ENCODE measurements around the gene SH3PXD2B. TPM values are rescaled to one million over a fixed set of nuclear protein-coding genes. Genes with fewer than 3 reads are reported as not detected.

The SH3PXD2B gene
- total RNA-seq, 1 donor from 2014 or later: 0.17 TPM

DNA sequence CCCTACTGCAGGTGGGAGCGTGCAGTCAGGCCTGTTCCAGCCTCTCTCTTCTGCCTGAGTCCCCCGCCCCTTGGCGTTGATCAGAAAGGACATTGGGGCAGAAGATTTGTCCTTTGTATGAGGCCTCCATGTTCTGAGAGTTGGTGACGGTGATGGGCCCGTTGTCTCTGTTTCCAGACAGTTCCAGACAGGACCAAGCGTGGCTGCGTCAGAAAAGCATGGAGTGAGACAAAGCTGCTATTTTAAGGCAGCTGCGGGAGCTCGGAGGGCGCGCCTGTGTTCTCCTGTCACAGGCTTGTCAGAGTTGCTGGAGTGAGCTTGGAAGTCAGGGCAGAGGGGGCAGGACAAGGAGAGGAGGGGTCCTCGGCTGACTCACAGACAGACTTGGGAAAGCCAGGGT lies 32.1 kb upstream of the SH3PXD2B start:
- intact Hi-C loops (cut with micrococcal nuclease): no loop called here

DNA sequence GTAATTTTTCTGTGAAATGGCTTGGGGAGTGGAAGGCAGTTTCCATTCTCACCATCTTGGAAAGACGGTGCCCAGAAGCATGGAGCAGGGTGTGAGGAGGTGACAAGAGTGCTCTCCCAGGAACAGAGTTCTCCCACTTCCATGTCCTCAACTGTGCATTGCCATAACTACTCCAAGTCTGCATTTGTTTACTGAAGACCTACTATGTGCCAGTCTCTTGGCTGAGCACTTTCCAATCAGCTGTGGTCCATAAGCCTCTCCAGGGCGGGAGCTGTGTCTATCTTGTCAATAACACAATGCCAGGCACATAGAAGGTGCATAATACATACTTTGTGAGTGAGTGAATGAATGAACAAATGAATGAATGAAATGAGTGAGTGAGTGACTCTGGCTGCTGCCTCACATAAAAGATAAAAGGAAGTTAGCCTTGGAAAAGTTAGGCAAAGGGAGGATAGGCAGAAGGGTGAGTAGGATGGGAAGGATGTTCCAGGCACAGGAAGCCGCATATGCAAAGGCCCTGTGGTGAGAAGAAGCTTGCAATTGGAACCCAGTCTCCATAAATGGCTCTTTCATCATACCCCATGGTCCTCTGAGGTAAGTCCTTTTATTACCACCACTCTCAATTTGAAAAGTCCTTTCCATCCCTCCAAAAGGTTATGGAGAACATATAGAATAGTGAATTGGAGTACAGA lies 31.3 kb upstream of the SH3PXD2B start:
- intact Hi-C loops (cut with micrococcal nuclease): no loop called here

DNA sequence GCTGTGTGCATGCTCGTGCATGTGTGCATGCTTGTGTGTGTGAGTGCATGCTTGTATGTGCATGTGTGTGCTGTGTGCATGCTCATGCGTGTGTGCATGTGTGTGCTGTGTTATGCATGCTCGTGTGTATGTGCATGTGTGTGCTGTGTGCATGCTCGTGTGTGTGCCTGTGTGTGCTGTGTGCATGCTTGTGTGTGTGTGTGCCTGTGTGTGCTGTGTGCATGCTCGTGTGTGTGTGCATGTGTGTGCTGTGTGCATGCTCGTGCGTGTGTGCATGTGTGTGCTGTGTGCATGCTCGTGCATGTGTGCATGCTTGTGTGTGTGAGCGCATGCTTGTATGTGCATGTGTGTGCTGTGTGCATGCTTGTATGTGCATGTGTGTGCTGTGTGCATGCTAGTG lies 30.3 kb upstream of the SH3PXD2B start:
- intact Hi-C loops (cut with micrococcal nuclease): no loop called here

DNA sequence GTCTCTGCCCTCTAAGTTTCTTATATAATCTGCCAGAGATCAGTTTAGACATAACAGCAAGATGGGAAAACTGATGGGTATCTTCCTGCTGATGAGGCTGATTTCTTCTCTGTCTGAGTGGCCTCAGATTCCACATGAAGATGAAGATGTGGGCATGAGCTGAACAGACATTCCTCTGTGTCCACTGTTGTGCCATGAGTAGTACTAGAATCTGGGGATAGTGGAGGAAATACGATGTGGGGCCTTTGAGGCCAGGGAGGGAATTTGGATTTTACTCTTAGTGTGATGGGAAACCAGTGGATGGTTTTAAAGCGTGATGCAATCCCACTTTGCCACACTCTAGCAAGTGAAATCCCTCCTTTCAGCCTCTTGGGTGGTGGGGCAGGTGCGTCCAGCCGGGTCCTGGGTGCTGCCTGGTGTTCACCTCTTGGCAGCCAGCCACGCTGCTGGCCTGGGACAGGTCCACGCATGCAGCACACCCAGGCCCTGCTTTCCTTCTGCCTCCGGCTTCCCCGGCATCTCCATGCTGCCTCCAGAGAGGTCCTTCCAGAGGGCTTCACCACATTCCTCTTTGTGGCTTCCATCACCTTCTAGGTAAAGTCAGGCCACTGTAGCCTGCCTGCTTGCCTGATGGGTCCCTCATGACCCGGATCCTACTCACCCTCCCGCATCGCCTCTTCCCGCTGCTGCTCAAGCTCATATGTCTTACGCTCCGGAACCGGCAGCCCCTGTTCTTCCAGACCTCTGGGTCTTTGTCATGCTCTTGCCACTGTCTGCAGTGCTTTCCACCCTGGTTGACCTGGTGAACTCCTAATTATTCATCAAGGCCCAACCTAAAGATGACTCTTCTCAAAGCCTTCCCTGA lies 28.1 kb upstream of the SH3PXD2B start:
- intact Hi-C loops (cut with micrococcal nuclease): no loop called here

DNA sequence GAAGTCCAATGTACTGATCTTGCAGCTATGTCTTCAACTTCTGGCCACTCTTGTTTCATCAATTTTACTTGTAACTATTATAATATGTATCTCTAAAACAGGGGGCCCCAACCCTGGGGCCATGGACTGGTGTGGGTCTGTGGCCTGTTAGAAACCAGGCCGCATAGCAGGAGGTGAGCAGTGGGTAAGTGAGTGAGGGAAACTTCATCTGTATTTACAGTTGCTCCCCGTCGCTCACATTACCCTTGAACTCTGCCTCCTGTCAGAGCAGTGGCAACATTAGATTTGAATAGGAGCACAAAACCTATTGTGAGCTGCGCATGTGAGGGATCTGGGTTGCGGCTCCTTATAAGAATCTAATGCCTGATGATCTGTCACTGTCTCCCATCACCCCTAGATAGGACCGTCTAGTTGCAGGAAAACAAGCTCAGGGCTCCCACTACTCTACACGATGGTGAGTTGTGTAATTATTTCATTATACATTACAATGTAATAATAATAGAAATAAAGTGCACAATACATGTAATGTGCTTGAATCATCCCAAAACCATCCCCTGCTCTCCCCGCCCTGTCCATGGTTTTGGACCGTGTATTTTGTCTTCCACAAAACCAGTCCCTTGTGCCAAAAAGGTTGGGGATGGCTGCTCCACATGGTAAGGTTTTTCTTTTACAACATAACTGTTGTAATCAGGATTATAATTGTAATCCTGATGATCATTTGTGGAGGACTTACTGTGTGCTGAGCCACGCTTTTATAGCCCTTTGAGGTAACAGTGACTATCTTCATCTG lies 26.9 kb upstream of the SH3PXD2B start:
- intact Hi-C loops (cut with micrococcal nuclease): no loop called here

DNA sequence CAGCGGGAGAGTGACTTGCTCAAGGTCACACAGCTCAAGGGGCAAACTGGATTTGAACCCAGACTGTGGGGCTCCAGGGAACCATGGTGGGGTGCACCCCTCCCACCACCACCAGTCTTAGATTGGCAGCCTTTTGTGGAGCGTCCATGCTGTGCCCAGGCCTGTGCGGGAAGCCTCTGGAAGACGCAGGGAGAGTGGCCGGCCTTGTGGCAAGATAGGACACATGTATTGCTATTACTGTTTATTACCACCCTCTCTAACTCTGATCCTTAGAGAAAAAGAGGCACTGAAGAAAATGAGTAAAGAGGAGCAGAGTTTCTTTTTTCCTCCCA lies 25.4 kb upstream of the SH3PXD2B start:
- intact Hi-C loops (cut with micrococcal nuclease): loop anchor here (1.0 to 2.0 kb wide), 2 partner anchors 209 to 218 kb away; no protein-coding TSS in a partner anchor

DNA sequence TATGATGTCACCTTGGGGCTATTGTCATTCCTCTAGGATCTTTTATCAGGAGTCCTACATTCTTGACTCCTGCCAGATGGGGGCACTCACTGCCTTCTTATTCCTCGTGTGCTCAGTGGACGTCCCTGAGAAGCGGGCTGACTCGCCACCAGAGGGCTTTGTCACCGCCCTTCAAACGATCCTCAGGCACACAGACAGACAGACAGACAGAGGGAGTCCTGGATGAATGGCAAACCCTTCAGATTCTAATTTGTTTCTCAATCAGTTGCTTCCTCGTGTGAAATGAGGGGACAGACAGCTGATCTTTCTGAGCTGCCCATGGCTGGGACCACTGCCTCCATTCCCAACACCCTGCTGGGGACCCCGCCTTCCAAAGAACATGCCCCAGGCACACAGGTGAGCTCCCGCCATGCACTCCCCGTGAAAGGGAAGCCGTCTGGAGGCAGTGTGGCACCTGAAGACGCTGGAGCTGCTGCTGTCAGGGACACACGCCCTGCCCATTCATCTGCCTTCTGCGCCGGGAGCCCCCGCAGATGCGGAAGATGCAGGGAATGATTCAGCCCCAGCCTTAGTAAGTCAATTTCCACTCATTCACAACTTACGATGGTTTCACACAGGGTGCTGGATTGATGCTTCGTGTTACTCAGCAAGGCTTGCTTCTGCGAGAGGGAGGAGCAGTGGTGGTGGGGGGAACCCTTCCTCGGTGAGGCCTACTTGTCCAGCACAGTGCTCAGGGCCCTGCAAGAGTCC lies 24.9 kb upstream of the SH3PXD2B start:
- intact Hi-C loops (cut with micrococcal nuclease): loop anchor here (1.0 to 2.0 kb wide), 2 partner anchors 210 to 218 kb away; no protein-coding TSS in a partner anchor

DNA sequence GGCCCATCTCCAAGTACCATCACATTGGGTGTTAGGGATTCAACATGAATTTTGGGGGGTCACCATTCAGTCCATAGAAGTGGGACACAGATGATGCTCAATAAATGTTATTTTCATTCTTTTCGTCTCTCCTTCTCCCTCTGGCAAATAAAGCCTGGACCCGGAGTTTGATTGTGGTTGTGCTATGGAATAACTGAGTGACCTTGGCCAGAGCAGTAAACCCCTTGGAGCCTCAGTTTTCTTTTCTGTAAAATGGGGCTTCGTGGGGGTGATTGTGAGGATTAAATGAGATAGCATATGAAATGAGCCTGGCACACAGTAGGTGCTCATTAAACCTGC lies 24.3 kb upstream of the SH3PXD2B start:
- intact Hi-C loops (cut with micrococcal nuclease): loop anchor here (1.0 to 2.0 kb wide), 2 partner anchors 210 to 219 kb away; no protein-coding TSS in a partner anchor

DNA sequence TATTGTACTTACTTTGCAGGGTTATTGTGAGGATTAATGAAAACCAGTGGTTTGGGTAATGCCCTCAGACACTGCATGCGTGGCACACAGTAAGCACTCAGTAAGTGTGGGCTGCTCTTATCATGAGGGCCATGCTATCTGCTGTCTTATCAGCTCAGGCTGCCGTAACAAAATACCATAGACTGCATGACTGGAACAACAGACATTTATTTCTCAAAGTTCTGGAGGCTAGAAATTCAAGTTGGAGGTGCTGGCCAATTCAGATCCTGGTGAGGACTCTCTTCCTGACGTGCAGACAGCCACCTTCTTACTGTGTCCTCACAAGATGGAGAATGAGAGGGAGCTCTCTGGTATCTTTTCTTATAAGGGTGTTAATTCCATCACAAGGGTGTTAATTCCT lies 23.9 kb upstream of the SH3PXD2B start:
- intact Hi-C loops (cut with micrococcal nuclease): loop anchor here (2.0 kb wide), 1 partner anchor 211 kb away; no protein-coding TSS in a partner anchor

DNA sequence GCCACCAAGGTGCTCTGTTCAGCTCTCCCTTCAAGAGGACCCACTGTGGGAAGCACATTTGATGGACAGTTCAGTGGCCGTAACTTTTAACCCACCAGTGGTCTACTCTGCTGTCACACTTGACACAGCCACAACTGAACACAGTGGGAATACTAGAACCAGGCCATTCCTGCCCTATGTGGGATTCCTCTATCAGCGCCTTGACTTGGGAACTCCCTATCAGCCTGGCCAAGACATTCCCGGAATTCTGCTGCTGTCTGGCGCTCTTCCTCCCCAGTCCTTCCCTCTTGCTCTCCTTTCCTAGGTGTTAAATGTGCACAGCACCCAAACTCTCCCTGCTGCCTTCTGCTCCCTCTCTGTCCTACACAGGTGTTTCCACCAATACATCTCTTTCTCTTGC lies 23.1 kb upstream of the SH3PXD2B start:
- intact Hi-C loops (cut with micrococcal nuclease): no loop called here

DNA sequence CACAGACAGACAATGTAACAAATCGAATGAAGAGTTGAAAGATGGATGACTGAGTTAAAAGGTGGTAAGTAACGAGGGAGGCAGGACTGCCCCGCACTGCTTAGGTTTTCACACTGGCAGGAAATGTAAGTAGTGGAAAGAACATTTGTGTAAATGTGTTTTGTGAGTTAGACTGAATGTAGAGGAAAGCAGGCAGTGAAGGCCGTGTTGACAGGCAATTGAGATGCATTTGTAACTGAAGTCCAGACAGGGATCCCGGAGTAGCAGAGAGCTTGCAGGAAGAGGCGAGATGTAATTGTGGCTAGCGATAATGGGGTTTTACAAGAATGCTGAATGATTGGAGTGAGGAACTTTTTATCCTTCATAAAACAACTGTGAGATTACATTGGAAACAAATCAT lies 20.0 kb upstream of the SH3PXD2B start:
- intact Hi-C loops (cut with micrococcal nuclease): no loop called here

DNA sequence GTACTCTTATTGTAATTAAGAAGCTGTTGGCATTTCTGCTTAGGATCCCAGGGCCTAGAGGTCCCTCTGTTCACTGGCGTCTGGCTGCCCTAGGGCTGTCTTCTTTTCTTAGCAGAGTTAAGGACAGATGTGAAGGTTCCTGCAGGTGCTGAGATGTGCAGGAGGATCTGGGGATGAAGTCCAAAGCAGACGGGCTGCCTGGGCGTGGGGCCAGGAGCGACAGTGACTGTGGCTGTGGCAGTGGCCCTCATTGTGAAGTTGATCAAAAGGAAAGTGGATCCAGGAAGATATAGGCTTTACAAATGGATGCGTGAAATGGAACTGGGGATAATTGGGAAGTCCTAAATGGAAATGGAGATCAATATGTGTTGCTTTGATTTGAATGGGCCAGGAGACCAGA lies 19.1 kb upstream of the SH3PXD2B start:
- intact Hi-C loops (cut with micrococcal nuclease): no loop called here

DNA sequence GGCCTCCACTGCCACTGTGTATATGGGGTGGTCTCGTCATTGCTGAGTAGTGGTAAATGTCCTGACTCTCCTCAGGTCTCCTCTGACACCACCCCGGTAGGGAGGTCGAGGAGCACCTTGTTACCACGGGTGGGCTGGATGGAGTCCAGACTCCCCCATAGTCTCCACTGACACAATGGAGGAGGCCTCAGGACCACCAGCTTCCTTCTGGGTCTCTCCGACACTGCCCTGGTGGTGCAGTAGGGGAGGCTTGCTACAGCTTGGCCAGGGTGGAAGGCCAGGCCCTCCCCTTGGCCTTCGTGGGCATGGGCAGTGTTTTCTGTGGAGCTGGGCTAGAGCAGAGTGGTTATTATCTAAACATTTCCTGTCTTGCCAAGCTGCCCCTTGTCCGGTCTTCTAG lies 15.4 kb upstream of the SH3PXD2B start:
- intact Hi-C loops (cut with micrococcal nuclease): no loop called here

DNA sequence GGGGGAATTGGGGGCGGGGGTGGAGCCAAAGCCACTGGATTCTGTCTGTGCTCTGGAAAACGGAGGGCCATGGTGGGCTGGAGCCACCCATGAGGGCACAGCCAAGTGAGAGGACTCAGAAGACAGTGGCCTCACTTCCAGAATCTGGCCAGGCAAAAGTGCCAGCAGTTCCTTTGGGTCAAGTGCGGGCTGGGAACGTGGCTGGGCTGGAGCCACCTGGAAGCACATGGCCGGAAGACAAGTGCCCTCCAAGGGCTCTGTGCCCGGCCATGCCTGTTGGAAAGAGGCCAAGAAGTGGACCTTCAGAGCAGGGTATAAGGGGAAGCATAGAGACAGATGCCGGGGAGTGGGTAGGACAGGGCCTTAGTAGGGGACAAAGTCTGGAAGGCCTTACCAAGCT lies 11.7 kb upstream of the SH3PXD2B start:
- intact Hi-C loops (cut with micrococcal nuclease): no loop called here

DNA sequence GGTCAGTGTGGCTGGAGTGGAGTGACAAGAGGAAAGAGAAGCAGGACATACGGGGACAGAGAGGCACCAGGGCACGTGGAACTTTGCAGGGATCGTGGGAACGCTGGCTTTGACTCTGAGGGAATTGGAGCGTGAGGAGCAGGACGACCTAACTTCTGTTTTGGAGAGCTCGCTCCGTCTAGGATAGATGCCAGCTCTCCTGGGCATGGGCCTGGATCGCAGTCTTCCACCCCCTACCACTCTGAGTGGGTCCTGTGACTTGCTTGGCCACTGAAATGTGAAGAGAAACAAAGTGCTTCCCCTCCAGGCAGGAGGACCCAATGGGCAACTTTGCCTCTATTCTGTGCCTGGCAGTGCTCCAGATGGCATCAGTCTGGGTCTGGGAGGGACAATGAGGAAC lies 8.7 kb upstream of the SH3PXD2B start:
- intact Hi-C loops (cut with micrococcal nuclease): no loop called here

DNA sequence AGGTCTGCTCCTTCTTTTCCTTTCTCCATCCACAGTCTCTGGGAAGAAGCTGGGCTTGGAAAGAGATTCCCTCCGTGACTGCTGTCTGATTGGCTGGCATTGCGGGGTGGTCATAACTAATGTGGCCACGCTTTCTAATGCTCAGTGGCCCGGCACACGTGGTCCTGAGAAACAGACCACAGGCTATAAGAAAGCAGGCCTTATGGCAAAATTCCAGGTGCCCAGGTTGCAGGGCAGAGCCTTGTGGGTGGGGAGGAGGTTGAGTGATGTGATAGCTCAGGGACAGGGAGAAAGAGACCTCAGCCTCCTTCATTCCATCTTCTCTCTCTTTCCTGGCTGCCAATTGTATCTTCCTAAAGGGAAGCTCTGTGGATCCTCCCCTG lies 5.4 kb upstream of the SH3PXD2B start:
- intact Hi-C loops (cut with micrococcal nuclease): no loop called here

DNA sequence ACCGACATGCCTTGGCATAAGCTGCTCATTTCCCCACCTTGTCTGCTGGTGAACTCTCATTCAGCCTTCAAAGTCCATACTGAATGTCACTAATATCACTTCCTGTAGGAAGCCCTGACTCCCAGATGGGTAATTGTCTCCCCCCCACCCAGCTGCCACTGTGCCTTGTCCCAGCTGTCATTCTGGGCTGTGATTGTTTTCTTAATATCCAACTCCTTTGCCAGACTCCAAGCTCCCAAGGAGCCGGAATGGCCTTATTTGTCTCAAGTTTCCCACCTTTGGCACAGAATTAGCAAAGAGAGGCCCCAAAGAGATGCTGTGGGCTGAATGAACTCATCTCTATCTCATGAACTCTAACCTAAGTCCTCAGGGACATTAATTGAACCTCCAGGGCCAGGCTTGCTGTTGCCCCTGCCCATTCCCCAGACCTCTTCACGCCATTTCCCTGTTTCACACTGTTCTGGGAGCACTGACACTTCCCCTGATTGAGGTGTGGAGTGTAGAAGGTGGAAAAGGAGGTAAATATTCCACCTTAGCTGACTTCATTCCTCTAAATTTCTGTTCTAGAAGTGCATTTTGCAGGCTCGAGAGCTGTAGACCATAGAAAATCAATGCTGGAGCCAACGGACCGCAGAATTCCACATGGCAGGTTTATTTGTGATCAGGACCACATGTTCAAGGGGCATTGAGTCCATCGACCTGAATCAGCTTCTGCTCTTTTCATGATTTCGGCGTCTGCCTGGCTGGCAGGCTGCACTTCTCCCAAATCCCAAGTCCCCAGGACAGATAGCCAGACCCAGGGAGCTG lies 4.9 kb upstream of the SH3PXD2B start:
- intact Hi-C loops (cut with micrococcal nuclease): no loop called here

DNA sequence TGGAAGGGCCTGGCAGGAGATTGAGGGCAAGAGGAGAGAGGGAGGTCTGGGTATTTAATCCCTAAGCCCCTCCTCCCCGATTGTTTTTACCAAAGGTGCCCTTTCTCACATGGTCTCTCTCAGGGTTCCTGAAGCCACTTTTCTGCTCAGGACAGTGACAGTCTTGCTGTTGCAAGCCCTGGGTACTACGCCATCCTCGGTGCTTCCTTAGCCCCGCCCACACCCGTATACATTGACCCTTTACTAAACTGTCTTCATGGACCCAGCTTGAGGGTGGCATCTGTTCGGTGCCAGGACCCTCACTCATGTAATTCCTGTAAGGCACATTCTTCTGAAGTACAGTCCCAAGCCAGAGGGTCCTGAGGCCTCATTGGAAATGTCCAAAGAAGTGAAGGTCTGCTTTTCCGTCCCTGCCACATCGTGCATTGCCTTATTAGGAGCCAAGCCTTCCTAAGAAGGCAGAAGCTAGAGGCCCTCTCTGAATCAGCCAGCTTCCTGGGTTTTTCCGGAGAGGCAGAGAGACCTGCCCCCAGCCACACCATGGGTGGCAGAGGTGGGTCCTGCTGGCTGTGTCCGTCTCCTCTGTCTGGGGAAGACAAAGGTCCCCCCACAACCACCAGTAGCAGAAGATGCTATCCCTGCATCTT lies 1.9 kb upstream of the SH3PXD2B start:
- intact Hi-C loops (cut with micrococcal nuclease): no loop called here

DNA sequence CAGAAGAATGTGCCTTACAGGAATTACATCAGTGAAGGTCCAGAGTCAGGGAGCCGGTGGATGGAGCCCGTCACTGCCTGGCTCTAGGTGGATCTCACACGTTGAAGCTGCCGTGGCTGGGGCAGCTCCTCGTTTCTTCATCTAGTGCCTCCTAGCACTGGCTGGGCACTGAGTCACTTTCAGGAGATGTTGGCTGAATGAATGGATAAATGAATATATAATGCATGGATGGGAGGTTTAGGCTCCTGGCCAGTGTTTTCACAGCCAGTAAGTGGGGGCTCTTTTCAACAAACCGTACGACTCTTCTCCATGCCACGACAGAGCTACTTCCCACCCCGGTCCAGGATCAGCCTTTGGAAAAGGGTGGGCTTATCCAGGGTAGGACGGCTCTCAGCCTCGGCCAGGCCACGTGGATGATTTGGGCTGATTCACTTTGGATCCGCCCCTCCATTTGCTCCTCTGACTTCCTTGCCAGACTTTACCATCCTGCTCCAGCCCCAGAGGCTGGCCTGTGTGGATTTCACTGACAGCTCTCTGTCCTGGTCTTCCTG lies 1.3 kb upstream of the SH3PXD2B start:
- intact Hi-C loops (cut with micrococcal nuclease): no loop called here

DNA sequence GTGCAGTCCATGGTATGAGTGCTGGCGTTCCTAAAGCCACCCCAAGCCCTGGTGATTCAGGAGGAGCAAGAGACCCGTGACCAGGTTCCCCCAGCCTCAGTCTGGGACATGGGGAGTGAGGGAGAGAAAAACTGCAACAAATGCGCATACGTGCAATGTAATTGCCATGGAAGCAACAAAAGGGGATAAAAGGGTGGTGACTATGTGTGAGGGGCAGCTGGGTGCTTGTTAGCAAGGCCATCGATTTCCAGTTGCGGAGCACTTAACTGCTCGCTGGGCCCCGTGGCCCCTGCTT lies 709 bp upstream of the SH3PXD2B start:
- intact Hi-C loops (cut with micrococcal nuclease): no loop called here

Measured in T-helper 1 cell treated with Interleukin-12 subunit alpha and Interleukin-12 subunit beta and Interleukin-4 antibody, amounts not matched to agents 30 ng/mL and 1 ng/mL, for 36 hours (primary cell).